ENCODE results near the gene DDIT3.

The DDIT3 gene

DNA sequence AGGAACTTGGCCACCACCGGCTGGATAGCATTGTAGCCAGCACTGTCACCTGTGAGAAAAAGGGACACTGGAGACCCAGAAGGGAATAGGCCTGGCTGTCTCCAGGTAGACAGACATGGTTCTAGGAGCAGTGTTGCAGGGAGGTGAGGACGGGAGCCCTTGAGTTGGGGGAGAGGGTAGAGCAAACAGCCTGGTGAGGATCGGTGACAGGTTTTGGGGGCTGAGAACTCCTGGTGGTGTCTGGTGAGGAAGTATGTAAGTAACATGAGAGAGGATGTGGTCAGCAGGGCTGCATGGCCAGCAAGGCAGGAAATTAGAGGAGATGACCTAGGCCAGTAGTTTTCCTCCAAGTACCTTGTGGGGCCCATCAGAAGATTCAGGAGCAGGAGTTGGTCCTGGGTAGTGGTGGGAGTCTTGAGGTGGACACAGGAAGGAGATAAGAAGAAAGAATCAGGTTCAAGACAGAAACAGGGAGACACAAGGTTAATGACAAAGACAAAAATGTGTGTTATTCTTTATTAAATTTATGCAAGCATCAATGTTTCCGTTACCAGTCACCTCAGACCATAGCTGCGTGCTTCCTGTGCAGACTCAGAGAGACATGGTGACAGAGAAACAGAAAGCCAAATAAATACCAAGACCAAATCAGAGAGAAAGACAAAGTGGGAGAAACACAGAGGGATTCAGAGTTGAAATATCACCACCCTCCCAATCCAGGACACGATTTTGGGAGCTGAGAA, 40.8 kb downstream of the DDIT3 start, which contains the start of gene ARHGAP9:
Gene ARHGAP9, minus strand, starts transcription at position 491 of the 740 bp plus-strand sequence. Its CDS starts 460 bp downstream, at position 31.
- DNase-seq: peak; percentile 65

DNA sequence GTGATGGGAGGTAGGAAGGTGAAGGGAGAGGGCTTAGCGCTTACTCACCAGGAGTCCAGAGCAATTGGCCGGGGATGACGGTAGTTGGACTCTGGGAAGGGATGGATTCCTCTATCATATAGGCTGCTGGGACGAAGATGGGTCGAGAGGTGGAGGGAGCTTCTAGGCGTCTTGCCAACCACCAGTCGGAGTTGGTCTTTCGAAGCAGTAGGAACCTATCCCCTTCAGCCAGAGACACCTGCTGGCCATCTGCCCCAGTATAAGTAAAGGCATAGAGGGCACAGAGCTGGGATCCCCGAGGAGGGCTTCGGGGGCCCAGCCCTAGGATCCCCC, 41.3 kb downstream of the DDIT3 start:
- DNase-seq: no peak

DNA sequence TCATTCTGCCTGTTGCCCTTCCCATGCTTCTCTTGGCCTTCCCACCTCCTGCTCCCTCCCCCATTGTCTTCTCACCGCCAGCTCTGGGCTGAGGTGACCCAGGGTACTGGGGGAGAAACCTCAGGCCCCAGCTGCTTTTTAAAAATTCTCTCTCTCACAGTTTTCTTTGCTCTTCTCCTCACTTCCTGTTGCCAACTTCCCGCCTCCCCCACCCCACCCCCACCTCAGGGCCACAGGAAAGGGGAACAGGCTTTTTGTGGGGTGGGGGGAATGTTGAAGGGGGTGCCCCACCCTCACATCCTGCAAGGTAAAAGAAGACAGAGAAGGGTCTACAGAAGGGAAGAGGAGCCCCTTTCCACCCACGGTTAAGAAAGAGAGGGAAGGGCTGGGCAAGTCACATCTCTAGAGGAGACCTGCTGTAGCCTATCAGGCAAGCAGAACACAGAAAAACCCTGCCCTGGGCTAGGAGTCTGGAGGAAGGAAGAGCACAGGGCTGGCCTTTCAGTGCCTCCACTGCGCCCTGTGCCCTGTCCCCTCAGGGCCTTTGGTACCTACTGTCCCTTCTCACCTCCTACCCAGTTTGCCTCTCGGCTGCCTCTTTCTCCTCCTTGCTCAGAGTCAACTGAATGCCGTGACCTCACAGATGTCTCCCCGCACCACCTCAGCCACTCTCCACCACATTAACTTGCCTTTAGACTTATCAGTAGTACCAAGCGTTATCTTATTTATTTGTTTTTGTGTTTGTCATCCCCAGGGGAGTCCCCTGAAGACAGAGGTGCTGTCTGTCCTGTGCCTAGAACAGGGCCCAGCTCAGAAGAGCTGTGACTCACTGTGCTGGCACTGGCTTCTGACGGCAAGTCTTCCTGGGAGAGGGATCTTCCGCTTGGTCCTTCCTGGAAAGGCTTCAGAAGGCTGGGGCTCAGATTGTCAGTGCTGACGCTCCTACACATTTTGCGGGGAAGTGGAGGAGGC, 42.3 kb downstream of the DDIT3 start:
- DNase-seq: peak; percentile 82

- no peak for DNase-seq
These were observed 43.2 kb downstream of the DDIT3 start for GRCh38 chr12:57476993-57477709.

DNA sequence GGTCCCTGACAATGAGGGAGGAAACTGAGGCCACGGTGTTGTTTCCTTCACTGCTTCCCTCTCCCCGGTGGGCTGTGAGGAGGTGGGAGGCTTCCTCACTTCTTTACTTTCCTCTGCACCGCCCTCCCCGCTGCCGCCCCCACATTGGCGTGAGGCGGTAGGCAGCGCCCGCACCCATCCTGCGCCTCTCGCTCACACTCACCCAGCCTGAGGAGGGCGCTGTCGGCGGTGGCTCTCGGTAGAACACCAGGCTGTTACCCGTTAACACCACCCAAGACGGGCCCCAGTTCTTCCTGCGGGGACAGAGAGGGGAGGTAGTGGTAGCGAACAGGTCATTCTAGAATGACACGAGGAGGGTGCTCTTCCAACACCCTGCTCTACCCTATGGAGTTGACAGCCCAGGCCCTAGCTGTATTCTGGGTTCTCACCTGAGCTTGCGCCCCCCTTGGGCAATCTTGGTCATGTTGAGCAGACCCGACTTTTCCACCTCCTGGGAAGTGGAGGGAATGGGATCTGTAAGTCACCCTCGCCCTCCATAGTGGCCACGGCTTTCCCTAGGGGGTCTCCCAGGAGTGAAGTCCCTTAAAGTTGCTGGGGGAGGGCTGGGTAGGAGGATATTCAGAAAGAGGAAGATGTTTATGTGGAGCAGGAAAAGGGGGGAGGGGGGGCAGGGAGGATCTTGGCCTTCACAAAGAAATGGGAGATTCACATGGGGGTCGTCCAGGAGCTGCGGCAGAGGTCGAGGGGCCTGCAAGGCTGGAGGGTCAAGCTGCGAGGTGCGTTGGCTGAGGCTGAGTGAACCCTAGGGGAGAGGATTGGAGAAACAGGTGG, 43.9 kb downstream of the DDIT3 start:
- DNase-seq: peak; percentile 87

DNA sequence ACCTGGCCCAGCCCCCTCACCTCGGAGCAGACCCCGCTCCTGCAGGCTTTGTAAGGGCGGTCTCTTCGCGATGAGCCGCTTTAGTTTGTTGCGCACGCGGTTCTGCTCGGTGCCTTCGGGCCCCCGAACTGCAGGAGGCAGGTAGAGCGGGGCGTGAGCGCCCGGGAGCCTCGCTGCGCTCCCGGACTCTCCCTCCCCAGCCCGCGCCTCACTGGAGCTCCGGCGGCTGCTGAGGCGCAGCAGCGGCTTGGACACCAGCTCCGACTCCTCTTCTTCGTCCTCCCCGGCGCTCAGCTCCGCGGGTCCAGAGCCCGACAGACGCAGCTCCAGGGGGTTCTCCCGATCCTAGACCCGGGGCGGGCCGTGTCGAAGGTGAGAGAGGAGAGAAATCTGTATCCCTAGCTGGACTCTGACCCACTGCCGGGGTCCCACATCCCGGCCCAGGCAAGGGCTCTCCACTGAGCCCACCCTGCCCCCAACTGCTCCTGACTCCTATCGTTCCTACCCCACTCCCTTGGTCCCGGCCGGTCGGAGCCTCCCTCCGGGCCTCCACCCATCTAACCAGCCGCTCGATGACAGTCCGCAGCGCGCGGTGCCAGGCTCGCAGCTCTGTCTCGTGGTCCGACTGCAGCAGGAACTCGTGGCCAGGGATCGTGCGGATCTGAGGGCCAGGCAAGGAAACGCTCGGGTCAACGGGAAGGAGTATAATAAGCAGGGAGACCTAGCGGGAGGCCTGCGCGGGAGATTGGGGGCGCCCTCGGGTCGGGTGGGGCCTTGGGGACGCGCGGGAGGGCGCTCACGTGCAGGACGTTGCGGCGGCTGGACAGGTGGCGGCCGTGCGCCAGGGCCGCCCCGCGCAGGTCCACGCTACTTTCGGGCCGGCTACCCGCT, 44.8 kb downstream of the DDIT3 start:
- peak; percentile 49 for DNase-seq

DNA sequence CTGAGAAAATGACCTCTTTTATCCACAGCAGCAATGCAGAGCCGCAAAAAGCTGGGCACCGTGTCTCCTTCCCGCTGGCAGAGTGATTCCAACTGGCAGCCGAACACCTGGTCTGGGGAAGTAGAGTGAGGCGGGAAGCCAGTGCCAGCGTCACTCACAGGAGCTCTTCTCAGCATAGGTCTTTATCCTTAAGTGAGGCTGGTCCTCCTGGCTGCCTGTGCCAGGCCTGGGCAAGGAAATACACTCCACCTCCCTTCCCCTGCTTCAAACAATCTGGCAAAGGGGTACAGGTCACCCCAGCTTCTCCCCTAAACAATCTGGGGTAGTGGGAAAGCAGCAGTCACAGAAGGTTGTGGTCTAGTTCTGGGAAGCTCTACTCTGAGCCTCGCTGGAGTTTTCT, 45.5 kb downstream of the DDIT3 start:
- no peak for DNase-seq

DNA sequence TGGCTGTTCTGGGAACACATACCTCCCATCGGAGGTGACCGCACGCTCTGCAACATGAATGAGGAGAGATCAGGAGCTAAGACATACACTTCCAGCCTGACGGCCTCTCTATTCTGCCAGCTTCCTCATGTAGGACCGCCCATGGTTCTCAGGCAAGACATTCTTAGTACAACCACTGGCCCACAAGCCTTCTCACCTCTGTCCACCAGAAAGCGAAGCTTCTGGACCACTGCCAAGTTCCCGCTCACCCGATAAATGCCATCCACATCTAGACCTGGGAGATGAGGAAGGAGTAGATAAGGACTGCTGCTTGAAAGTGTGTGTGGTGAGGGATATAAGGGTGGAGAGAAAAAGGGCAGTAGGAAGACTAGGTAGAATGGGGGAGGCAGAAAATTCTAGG, 45.9 kb downstream of the DDIT3 start:
- no peak for DNase-seq

DNA sequence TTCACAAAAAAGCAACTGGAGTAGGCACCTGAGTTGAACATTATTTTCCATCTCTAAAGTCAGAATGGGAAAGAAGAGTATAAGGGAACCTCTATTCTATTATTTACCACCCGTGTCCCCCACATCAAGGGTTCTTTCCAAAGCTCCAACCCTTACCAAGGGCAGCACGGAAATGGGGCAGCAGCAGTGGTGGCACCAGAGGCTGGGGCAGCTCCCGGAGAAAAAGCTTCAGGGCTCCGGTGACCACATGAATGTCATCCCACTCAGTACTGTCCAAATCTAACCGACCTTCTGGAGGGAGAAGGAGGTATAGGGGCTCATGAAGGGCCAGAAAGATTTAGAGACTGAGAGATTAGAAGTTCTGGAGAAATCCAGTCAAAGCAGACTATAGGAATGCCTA, 46.4 kb downstream of the DDIT3 start:
- no peak for DNase-seq

DNA sequence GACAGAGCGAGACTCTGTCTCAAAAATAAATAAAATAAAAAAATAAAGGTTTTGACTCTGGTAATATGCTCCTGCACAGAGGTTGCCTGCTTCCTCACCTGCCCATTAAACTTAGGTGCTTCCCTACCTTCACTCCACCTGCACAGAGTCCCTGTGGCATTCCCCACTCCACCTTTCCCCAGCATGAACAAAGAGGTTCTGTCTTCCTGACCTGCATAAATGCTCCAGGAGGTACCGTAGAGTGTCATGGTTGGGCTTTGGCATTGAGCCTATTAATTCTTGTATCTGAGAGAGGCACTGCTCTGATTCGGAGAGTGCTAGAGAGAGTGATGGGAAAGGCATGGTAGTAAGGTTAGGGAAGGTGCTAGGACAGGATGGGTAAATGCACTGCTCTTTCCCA, 46.9 kb downstream of the DDIT3 start:
- no peak for DNase-seq

DNA sequence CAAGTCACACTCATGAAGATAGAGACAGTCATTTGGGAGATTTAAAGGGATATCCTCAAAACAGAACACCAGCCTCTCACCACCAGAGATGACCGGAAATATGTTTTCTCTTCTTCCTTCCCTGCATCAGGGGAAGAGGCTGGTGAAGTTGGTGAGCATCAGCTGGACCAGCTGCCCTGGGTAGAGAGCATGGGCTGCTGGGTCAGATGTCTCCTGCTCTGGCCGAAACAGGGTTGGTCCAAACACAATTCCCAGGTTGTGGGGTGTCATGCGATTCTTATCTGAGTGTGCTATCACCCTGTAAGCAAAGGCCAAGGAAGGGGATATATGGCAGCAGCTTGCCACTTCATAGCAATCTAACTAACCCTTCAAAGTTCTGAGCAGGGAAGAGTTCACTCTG, 47.9 kb downstream of the DDIT3 start:
- DNase-seq: no peak

GRCh38 chr12:57471661-57472060, 48.7 kb downstream of the DDIT3 start:
- DNase-seq: no peak

GRCh38 chr12:57470970-57471656, 49.2 kb downstream of the DDIT3 start:
- no peak for DNase-seq

DNA sequence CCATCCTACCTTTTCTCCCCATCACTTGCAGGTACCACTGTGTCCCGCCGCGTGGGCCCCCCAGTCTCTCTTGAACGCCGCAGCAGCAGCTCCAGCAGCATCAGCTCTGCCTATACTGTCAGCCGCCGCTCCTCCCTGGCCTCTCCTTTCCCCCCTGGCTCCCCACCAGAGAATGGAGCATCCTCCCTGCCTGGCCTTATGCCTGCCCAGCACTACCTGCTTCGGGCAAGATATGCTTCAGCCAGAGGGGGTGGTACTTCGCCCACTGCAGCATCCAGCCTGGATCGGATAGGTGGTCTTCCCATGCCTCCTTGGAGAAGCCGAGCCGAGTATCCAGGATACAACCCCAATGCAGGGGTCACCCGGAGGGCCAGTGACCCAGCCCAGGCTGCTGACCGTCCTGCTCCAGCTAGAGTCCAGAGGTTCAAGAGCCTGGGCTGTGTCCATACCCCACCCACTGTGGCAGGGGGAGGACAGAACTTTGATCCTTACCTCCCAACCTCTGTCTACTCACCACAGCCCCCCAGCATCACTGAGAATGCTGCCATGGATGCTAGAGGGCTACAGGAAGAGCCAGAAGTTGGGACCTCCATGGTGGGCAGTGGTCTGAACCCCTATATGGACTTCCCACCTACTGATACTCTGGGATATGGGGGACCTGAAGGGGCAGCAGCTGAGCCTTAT, 49.9 kb downstream of the DDIT3 start:
- no peak for DNase-seq

GRCh38 chr12:57469296-57470164, 50.8 kb downstream of the DDIT3 start:
- peak; percentile 53 for DNase-seq

DNA sequence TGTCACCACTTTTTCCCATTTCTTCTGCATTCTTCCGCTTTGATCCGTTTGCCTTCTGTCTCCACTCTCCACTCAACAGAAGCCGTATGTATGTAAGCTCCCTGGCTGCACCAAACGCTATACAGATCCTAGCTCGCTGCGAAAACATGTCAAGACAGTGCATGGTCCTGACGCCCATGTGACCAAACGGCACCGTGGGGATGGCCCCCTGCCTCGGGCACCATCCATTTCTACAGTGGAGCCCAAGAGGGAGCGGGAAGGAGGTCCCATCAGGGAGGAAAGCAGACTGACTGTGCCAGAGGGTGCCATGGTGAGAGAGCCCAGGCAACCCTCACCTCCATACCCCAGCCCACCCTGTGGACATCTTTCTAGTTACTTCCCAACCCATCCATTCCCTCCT, 52.4 kb downstream of the DDIT3 start:
- no peak for DNase-seq

DNA sequence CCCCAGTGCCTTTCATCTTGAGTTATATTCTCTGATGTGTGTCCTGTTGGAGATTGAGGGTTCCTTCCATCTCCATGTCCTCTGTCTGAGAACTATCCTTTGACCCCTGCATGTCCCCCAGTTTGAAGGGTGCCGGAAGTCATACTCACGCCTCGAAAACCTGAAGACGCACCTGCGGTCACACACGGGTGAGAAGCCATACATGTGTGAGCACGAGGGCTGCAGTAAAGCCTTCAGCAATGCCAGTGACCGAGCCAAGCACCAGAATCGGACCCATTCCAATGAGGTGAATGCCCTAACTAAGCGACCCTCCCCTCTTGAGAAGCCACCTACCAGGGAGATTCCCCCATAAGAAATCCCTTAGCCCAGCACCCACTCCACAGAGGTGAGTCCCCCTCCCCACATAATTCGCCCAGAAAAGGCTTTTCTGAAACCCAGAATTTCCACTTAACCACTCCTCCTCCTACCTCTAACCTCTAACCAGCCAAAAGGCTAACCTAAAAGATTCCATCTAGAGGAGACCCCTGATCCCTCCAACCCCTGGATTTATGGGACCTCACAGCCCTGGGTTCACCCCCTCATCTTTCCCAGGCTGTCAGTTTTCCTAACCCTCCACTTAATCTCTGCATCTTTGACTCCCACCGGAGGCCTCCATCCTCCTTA, 53.0 kb downstream of the DDIT3 start:
- DNase-seq: no peak
